HepG2 (cell line): ENCODE results near the gene UNC5CL.

ENCODE experiments used
- CTCF ChIP-seq: sonication (generic); formaldehyde crosslinking; IDR thresholded peaks from 2 replicates; pipeline ENCODE4 v1.5.0; 2020; ENCODE audit warnings: mild to moderate bottlenecking, missing genetic modification reagents, moderate library complexity
- ERF ChIP-seq: IDR thresholded peaks from 2 replicates; pipeline ENCODE4 v1.6.1; 2018; ENCODE audit warnings: missing biosample characterization, missing genetic modification reagents
- FOXK2 ChIP-seq: fragments of 450-650 bp; IDR thresholded peaks from 2 replicates; pipeline ENCODE4 v1.6.1; 2016
- GRHL1 ChIP-seq: sonication (generic); formaldehyde crosslinking; conservative IDR thresholded peaks from 2 replicates; pipeline ENCODE4 v1.8.0; 2022; ENCODE audit warnings: missing genetic modification reagents
- HDAC1 ChIP-seq: sonication (generic); formaldehyde crosslinking; IDR thresholded peaks from 2 replicates; pipeline ENCODE4 v1.5.1; 2020; ENCODE audit warnings: mild to moderate bottlenecking, missing genetic modification reagents
- NFE2L1 ChIP-seq: sonication (generic); formaldehyde crosslinking; IDR thresholded peaks from 2 replicates; pipeline ENCODE4 v1.4.0; 2020; ENCODE audit warnings: missing genetic modification reagents, mild to moderate bottlenecking, borderline replicate concordance
- STAG1 ChIP-seq: sonication (generic); formaldehyde crosslinking; IDR thresholded peaks from 2 replicates; pipeline ENCODE4 v1.4.0; 2020; ENCODE audit warnings: missing genetic modification reagents
- ZNF17 ChIP-seq: sonication (generic); formaldehyde crosslinking; IDR thresholded peaks from 2 replicates; pipeline ENCODE4 v1.5.0; 2020; ENCODE audit warnings: mild to moderate bottlenecking, missing genetic modification reagents
- ZNF776 ChIP-seq: sonication (generic); formaldehyde crosslinking; IDR thresholded peaks from 2 replicates; pipeline ENCODE4 v1.4.0; 2020; ENCODE audit warnings: mild to moderate bottlenecking, missing genetic modification reagents
- TF ChIP-seq, protein P1 (sequence below): IDR thresholded peaks from 2 replicates; pipeline ENCODE4 v1.6.1; 2016; ENCODE audit warnings: low read depth

DNA sequence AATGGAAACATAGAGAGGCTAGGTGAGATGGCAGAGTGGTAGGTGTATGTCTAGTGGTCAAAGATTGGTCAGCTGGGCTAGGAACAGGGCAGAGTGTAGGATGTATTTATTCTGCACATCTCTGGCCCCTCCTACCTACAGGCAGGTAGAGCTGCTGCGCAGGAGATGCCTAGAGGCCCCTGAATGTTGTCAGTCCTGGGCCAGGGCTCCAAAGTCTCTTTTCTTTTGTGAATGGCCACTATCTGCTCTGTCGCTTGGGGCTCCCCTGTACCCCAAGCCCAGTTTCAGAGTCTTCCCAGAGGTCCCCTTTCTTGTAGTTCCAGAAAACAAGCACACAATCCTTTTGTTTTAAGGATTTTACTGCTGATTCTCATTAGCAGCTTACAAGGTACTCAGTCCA, 8.3 kb upstream of the UNC5CL start:
- TF ChIP-seq STAG1 (CRISPR knock-in tag) (no peak), NFE2L1 (CRISPR knock-in tag) (no peak), ZNF776 (CRISPR knock-in tag) (no peak), ZNF17 (CRISPR knock-in tag) (no peak), GRHL1 (CRISPR knock-in tag) (no peak), CTCF (CRISPR knock-in tag) (no peak), ERF (CRISPR knock-in tag) (no peak), HDAC1 (CRISPR knock-in tag) (no peak), FOXK2 (no peak)
- TF ChIP-seq, protein P1, sequence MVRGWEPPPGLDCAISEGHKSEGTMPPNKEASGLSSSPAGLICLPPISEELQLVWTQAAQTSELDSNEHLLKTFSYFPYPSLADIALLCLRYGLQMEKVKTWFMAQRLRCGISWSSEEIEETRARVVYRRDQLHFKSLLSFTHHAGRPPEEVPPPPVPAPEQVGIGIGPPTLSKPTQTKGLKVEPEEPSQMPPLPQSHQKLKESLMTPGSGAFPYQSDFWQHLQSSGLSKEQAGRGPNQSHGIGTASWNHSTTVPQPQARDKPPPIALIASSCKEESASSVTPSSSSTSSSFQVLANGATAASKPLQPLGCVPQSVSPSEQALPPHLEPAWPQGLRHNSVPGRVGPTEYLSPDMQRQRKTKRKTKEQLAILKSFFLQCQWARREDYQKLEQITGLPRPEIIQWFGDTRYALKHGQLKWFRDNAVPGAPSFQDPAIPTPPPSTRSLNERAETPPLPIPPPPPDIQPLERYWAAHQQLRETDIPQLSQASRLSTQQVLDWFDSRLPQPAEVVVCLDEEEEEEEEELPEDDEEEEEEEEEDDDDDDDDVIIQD (CRISPR knock-in tag): no peak
